A549 treated with RU486 at 1 μM for 4 hours (cell line): ENCODE measurements around the gene CDX4. TPM values are rescaled to one million over a fixed set of nuclear protein-coding genes. Genes with fewer than 3 reads are reported as not detected.

ENCODE experiments used
- total RNA-seq: library from RNA; stranded (reverse); fragments of 200-300 nt; extraction: Qiagen RNA extraction; gene quantifications from 5 replicates; pipeline ENCODE4 v1.2.3, GENCODE V29; 2022; ENCODE audit warnings: low read depth

The CDX4 gene
- not detected in 5 replicates for total RNA-seq

GRCh38 chrX:73446831-73447230 lies at the start of gene CDX4:
TSS of gene CDX4 (plus strand) at chrX:73447053. CDS start at chrX:73447254, 201 bp downstream.

Other genes starting within 250 kb of the CDX4 start
- 0.86 to 1.4 TPM (median 1.2 TPM) in 5 replicates for gene NAP1L2, start 232.2 kb upstream of the CDX4 start, total RNA-seq
- 1.6 to 6.0 TPM (median 4.9 TPM) in 5 replicates for gene CHIC1, start 116.1 kb downstream of the CDX4 start, total RNA-seq